HepG2 (cell line): ENCODE measurements around the gene SORD. TPM values are rescaled to one million over a fixed set of nuclear protein-coding genes. Genes with fewer than 3 reads are reported as not detected.
"Not testable (repeated sequence)": the region's sequence is repeated elsewhere in the genome, so short reads cannot be mapped to it uniquely, and the experiment has no call there.

ENCODE experiments used
- FOXP1 ChIP-seq, 2 experiments: fragments of 450-650 bp in 1 of 2; IDR thresholded peaks; 2 replicates each; pipeline ENCODE4 v1.6.1; 2017 to 2018; ENCODE audit warnings: antibody characterized with exemption in 1 of 2
- RARA ChIP-seq: IDR thresholded peaks from 2 replicates; pipeline ENCODE4 v1.6.1; 2016; ENCODE audit warnings: missing genetic modification reagents, missing compliant biosample characterization
- SIX1 ChIP-seq: sonication (generic); formaldehyde crosslinking; IDR thresholded peaks from 2 replicates; pipeline ENCODE4 v1.4.0; 2020; ENCODE audit warnings: missing genetic modification reagents, borderline replicate concordance
- SOX5 ChIP-seq: IDR thresholded peaks from 2 replicates; pipeline ENCODE4 v1.6.1; 2016; ENCODE audit warnings: borderline replicate concordance
- ZNF12 ChIP-seq: sonication (generic); formaldehyde crosslinking; IDR thresholded peaks from 2 replicates; pipeline ENCODE4 v1.5.0; 2020; ENCODE audit warnings: missing genetic modification reagents
- polyA plus RNA-seq, 8 experiments: library from polyadenylated mRNA; depleted of rRNA in 3 of 8; stranded (reverse) in 7 of 8; unstranded in 1 of 8; fragments of >200 nt; fragmentation: Illumina TruSeq in 4 of 8; extraction: Trizol in 4 of 8; gene quantifications; 2 replicates each; pipeline versions ENCODE4 v1.2.1 to v1.2.3, GENCODE V29; 2011 to 2016; ENCODE audit warnings: low read depth in 4 of 8, missing spikeins in 1 of 8, mixed read lengths in 1 of 8; ENCODE audit not compliant: insufficient read depth in 1 of 8
- total RNA-seq, 5 experiments: library from RNA; depleted of rRNA; stranded (reverse); fragments of >200 nt; fragmentation: Illumina TruSeq; extraction: Trizol; gene quantifications; 2 replicates each; pipeline ENCODE4 v1.2.3, GENCODE V29; 2016; ENCODE audit warnings: low read depth in 1 of 5
- TF ChIP-seq, protein P1 (sequence below): sonication (generic); formaldehyde crosslinking; IDR thresholded peaks from 2 replicates; pipeline ENCODE4 v1.4.0; 2020; ENCODE audit warnings: mild to moderate bottlenecking, missing genetic modification reagents, borderline replicate concordance
- TF ChIP-seq, protein P2 (sequence below): sonication (generic); formaldehyde crosslinking; IDR thresholded peaks from 2 replicates; pipeline ENCODE4 v1.5.0; 2020; ENCODE audit warnings: mild to moderate bottlenecking, missing genetic modification reagents, borderline replicate concordance
- TF ChIP-seq, protein P3 (sequence below): sonication (generic); formaldehyde crosslinking; IDR thresholded peaks from 2 replicates; pipeline ENCODE4 v1.4.0; 2020; ENCODE audit warnings: mild to moderate bottlenecking, missing genetic modification reagents
- TF ChIP-seq, protein P4 (sequence below): sonication (generic); formaldehyde crosslinking; conservative IDR thresholded peaks from 2 replicates; pipeline ENCODE4 v1.4.0; 2020; ENCODE audit warnings: missing genetic modification reagents

Gene SORD
- total and polyA plus RNA-seq, 2 of the 13 experiments (the other 11 are each of a cell fraction or from before 2014, with no cell fraction given): 59.1 to 95.3 TPM

DNA sequence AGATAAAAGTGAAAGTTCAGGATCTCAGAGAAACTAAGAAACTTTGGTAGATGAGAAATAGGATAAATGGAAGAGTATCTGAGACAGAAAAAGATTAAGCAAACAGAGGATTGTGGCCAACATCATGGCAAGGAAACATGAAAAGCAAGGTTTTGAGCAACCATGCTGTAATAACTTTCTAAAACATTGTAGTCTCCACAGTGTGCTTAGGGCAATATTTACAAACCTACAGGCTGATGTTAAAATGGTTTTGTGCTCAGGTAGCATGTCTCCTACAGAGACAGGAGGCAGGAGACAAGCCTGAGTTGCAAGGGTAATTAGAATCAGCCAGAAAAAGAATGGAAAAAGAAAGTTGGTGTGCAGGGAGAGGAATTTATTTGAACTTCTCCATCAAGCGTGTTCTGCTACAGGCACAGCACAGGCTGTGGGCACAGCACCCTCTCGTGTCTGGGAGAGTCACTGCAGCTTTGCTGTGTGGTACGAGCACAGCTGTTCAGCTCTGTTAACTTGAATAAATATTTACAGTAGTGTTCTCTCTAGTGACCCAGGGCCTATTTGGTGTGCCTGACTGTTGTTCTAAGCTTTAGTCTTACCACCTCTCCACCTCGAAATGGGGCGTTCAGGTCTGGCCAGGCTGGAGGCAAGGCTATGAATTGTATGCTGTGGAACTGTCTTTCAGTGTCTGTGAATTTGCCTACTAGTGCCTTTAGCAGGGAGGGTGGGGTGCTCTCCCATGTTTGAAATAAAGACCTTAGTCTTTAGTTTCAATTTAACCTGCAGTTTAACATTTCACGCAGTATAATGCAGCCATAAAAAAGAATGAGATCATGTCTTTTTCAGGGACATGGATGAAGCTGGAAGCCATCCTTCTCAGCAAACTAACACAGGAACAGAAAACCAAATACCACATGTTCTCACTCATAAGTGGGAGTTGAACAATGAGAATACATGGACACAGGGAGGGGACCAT is 14.1 kb downstream of the SORD start (continued):
- TF ChIP-seq, protein P1, sequence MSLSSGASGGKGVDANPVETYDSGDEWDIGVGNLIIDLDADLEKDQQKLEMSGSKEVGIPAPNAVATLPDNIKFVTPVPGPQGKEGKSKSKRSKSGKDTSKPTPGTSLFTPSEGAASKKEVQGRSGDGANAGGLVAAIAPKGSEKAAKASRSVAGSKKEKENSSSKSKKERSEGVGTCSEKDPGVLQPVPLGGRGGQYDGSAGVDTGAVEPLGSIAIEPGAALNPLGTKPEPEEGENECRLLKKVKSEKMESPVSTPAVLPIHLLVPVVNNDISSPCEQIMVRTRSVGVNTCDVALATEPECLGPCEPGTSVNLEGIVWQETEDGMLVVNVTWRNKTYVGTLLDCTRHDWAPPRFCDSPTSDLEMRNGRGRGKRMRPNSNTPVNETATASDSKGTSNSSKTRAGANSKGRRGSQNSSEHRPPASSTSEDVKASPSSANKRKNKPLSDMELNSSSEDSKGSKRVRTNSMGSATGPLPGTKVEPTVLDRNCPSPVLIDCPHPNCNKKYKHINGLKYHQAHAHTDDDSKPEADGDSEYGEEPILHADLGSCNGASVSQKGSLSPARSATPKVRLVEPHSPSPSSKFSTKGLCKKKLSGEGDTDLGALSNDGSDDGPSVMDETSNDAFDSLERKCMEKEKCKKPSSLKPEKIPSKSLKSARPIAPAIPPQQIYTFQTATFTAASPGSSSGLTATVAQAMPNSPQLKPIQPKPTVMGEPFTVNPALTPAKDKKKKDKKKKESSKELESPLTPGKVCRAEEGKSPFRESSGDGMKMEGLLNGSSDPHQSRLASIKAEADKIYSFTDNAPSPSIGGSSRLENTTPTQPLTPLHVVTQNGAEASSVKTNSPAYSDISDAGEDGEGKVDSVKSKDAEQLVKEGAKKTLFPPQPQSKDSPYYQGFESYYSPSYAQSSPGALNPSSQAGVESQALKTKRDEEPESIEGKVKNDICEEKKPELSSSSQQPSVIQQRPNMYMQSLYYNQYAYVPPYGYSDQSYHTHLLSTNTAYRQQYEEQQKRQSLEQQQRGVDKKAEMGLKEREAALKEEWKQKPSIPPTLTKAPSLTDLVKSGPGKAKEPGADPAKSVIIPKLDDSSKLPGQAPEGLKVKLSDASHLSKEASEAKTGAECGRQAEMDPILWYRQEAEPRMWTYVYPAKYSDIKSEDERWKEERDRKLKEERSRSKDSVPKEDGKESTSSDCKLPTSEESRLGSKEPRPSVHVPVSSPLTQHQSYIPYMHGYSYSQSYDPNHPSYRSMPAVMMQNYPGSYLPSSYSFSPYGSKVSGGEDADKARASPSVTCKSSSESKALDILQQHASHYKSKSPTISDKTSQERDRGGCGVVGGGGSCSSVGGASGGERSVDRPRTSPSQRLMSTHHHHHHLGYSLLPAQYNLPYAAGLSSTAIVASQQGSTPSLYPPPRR (CRISPR knock-in tag): peak; percentile 82; the same call in 1 of the 2 replicates
- not testable (repeated sequence) for TF ChIP-seq FOXP1 (IDR thresholded peaks at IDR 0.05)
- peak; percentile 50; the same call in 1 of the 2 replicates for TF ChIP-seq FOXP1 (CRISPR knock-in tag; IDR thresholded peaks at IDR 0.05)
- TF ChIP-seq RARA: peak; percentile 49; the same call in 1 of the 2 replicates
- TF ChIP-seq, protein P2, sequence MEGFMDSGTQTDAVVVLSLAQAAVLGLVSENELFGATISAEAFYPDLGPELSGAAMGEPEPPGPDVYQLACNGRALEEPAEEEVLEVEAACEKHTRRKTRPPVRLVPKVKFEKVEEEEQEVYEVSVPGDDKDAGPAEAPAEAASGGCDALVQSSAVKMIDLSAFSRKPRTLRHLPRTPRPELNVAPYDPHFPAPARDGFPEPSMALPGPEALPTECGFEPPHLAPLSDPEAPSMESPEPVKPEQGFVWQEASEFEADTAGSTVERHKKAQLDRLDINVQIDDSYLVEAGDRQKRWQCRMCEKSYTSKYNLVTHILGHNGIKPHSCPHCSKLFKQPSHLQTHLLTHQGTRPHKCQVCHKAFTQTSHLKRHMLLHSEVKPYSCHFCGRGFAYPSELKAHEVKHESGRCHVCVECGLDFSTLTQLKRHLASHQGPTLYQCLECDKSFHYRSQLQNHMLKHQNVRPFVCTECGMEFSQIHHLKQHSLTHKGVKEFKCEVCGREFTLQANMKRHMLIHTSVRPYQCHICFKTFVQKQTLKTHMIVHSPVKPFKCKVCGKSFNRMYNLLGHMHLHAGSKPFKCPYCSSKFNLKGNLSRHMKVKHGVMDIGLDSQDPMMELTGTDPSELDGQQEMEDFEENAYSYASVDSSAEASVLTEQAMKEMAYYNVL (CRISPR knock-in tag): 0 out of 2 replicates have a peak, but pooled peaks have one; percentile 40
- TF ChIP-seq SOX5: peak; percentile 49; the same call in 1 of the 2 replicates
- TF ChIP-seq, protein P3, sequence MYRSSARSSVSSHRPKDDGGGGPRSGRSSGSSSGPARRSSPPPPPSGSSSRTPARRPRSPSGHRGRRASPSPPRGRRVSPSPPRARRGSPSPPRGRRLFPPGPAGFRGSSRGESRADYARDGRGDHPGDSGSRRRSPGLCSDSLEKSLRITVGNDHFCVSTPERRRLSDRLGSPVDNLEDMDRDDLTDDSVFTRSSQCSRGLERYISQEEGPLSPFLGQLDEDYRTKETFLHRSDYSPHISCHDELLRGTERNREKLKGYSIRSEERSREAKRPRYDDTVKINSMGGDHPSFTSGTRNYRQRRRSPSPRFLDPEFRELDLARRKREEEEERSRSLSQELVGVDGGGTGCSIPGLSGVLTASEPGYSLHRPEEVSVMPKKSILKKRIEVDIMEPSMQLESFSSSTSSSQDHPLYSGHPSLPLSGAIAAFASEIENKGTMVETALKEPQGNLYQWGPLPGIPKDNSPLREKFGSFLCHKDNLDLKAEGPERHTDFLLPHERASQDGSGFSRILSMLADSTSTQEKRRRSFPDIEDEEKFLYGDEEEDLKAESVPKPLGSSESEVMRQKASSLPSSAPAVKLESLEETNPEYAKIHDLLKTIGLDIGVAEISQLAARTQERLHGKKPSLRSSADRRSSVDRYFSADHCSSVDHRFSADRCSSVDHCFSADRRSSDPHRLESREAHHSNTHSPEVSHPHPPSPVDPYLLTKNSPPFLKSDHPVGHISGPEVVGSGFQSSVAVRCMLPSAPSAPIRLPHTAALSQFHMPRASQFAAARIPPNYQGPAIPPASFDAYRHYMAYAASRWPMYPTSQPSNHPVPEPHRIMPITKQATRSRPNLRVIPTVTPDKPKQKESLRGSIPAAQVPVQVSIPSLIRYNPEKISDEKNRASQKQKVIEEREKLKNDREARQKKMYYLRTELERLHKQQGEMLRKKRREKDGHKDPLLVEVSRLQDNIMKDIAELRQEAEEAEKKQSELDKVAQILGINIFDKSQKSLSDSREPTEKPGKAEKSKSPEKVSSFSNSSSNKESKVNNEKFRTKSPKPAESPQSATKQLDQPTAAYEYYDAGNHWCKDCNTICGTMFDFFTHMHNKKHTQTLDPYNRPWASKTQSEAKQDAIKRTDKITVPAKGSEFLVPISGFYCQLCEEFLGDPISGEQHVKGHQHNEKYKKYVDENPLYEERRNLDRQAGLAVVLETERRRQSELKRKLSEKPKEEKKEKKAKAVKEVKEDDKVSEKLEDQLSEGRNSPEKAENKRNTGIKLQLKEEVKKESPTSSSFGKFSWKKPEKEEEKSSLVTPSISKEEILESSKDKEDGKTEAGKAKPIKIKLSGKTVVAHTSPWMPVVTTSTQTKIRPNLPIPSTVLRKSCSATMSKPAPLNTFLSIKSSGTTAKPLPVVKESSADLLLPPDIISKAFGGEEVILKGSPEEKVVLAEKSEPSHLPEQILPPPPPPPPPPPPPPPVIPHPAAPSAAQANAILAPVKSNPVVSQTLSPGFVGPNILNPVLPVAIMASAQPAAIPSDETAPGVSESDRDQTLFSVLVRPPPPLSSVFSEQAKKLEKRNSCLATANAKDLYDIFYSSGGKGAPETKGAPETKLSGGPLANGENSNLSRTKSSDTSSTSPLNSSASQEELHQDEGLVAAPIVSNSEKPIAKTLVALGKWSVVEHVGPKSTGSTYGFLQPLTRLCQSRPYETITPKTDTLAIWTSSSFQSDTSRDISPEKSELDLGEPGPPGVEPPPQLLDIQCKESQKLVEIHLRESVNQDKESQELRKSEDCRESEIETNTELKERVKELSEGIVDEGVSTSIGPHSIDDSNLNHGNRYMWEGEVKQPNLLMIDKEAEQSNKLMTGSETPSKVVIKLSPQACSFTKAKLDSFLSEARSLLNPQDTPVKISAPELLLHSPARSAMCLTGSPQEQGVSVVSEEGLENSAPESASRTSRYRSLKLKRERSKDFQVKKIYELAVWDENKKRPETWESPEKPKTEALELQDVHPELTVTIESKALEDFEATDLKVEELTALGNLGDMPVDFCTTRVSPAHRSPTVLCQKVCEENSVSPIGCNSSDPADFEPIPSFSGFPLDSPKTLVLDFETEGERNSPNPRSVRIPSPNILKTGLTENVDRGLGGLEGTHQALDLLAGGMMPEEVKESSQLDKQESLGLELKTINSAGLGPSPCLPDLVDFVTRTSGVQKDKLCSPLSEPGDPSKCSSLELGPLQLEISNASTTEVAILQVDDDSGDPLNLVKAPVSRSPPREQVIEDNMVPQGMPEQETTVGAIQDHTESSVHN (CRISPR knock-in tag): 0 out of 2 replicates have a peak, but pooled peaks have one; percentile 36
- TF ChIP-seq SIX1: 0 out of 2 replicates have a peak, but pooled peaks have one; percentile 35
- 0 out of 2 replicates have a peak, but pooled peaks have one; percentile 49 for TF ChIP-seq ZNF12 (CRISPR knock-in tag)
- TF ChIP-seq, protein P4, sequence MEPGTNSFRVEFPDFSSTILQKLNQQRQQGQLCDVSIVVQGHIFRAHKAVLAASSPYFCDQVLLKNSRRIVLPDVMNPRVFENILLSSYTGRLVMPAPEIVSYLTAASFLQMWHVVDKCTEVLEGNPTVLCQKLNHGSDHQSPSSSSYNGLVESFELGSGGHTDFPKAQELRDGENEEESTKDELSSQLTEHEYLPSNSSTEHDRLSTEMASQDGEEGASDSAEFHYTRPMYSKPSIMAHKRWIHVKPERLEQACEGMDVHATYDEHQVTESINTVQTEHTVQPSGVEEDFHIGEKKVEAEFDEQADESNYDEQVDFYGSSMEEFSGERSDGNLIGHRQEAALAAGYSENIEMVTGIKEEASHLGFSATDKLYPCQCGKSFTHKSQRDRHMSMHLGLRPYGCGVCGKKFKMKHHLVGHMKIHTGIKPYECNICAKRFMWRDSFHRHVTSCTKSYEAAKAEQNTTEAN (CRISPR knock-in tag): peak; percentile 8; the same call in 1 of the 2 replicates
